HepG2 (cell line): ENCODE data around the gene RANBP3. TPM values are rescaled to one million over a fixed set of nuclear protein-coding genes. Genes with fewer than 3 reads are reported as not detected.
A peak's percentile ranks its signal among the peaks of the same experiment; 100 is the strongest.

Experiments
- DNMT1 ChIP-seq: sonication (generic); formaldehyde crosslinking; IDR thresholded peaks from 2 replicates; pipeline ENCODE4 v1.5.1; 2020; ENCODE audit warnings: mild to moderate bottlenecking, missing genetic modification reagents
- E2F5 ChIP-seq: sonication (generic); formaldehyde crosslinking; conservative IDR thresholded peaks from 2 replicates; pipeline ENCODE4 v1.4.0; 2020; ENCODE audit warnings: missing genetic modification reagents
- POLR2AphosphoS5 ChIP-seq: IDR thresholded peaks from 2 replicates; pipeline ENCODE4 v1.6.1; 2012; ENCODE audit warnings: low read depth, low read length
- TGIF2 ChIP-seq: IDR thresholded peaks from 2 replicates; pipeline ENCODE4 v1.6.1; 2016; ENCODE audit warnings: control low read depth, missing compliant biosample characterization
- ZBTB34 ChIP-seq: sonication (generic); formaldehyde crosslinking; IDR thresholded peaks from 2 replicates; pipeline ENCODE4 v1.8.0; 2022; ENCODE audit warnings: mild to moderate bottlenecking, missing genetic modification reagents
- ZHX1 ChIP-seq: sonication (generic); formaldehyde crosslinking; IDR thresholded peaks from 2 replicates; pipeline ENCODE4 v1.8.1; 2022; ENCODE audit warnings: low read depth, mild to moderate bottlenecking, missing genetic modification reagents
- ZNF383 ChIP-seq: sonication (generic); formaldehyde crosslinking; IDR thresholded peaks from 2 replicates; pipeline ENCODE4 v1.4.0; 2020; ENCODE audit warnings: missing genetic modification reagents, mild to moderate bottlenecking, borderline replicate concordance
- ZNF44 ChIP-seq: sonication (generic); formaldehyde crosslinking; IDR thresholded peaks from 2 replicates; pipeline ENCODE4 v1.5.1; 2020; ENCODE audit warnings: mild to moderate bottlenecking, missing genetic modification reagents
- ZNF513 ChIP-seq: sonication (generic); formaldehyde crosslinking; conservative IDR thresholded peaks from 2 replicates; pipeline ENCODE4 v1.5.0; 2020; ENCODE audit warnings: missing genetic modification reagents
- ZNF556 ChIP-seq: sonication (generic); formaldehyde crosslinking; IDR thresholded peaks from 2 replicates; pipeline ENCODE4 v1.4.0; 2020; ENCODE audit warnings: mild to moderate bottlenecking, missing genetic modification reagents, borderline replicate concordance
- ZNF784 ChIP-seq: sonication (generic); formaldehyde crosslinking; IDR thresholded peaks from 2 replicates; pipeline ENCODE4 v1.5.1; 2020; ENCODE audit warnings: missing genetic modification reagents, mild to moderate bottlenecking, borderline replicate concordance
- polyA plus RNA-seq, 8 experiments: library from polyadenylated mRNA; depleted of rRNA in 3 of 8; stranded (reverse) in 7 of 8; unstranded in 1 of 8; fragments of >200 nt; fragmentation: Illumina TruSeq in 4 of 8; extraction: Trizol in 4 of 8; gene quantifications; 2 replicates each; pipeline versions ENCODE4 v1.2.1 to v1.2.3, GENCODE V29; 2011 to 2016; ENCODE audit warnings: low read depth in 4 of 8, missing spikeins in 1 of 8, mixed read lengths in 1 of 8; ENCODE audit not compliant: insufficient read depth in 1 of 8
- total RNA-seq, 5 experiments: library from RNA; depleted of rRNA; stranded (reverse); fragments of >200 nt; fragmentation: Illumina TruSeq; extraction: Trizol; gene quantifications; 2 replicates each; pipeline ENCODE4 v1.2.3, GENCODE V29; 2016; ENCODE audit warnings: low read depth in 1 of 5
- TF ChIP-seq, protein P1 (sequence below): sonication (generic); formaldehyde crosslinking; IDR thresholded peaks from 2 replicates; pipeline ENCODE4 v1.5.0; 2020; ENCODE audit warnings: mild to moderate bottlenecking, missing genetic modification reagents, borderline replicate concordance

Gene RANBP3
- total and polyA plus RNA-seq, 2 of the 13 experiments (the other 11 are each of a cell fraction or from before 2014, with no cell fraction given) = 39.5 to 149 TPM

DNA sequence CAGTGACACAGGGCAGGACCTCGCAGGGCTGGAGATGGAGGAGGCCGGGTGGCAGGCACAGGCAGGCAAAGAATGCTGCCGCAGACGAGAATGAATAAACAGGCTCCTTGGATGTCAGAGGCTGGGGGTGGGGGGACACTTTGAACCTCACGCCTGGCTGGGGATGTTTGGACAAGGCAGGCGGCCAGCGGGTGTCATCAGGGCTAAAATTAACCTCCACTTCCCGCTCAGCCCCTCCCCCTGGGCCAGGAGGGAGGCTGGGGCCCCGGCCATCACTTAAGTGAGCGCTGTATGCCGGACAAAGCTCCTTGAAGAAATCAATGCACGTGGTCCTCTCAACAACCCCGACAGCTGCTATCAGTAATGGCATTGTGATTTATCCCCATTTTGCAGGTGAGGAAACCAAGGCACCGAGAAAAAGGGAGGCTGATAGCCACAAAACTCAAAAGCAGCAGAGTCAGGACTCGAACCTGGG, 97.3 kb downstream of the RANBP3 start (continued):
- TF ChIP-seq, protein P1, sequence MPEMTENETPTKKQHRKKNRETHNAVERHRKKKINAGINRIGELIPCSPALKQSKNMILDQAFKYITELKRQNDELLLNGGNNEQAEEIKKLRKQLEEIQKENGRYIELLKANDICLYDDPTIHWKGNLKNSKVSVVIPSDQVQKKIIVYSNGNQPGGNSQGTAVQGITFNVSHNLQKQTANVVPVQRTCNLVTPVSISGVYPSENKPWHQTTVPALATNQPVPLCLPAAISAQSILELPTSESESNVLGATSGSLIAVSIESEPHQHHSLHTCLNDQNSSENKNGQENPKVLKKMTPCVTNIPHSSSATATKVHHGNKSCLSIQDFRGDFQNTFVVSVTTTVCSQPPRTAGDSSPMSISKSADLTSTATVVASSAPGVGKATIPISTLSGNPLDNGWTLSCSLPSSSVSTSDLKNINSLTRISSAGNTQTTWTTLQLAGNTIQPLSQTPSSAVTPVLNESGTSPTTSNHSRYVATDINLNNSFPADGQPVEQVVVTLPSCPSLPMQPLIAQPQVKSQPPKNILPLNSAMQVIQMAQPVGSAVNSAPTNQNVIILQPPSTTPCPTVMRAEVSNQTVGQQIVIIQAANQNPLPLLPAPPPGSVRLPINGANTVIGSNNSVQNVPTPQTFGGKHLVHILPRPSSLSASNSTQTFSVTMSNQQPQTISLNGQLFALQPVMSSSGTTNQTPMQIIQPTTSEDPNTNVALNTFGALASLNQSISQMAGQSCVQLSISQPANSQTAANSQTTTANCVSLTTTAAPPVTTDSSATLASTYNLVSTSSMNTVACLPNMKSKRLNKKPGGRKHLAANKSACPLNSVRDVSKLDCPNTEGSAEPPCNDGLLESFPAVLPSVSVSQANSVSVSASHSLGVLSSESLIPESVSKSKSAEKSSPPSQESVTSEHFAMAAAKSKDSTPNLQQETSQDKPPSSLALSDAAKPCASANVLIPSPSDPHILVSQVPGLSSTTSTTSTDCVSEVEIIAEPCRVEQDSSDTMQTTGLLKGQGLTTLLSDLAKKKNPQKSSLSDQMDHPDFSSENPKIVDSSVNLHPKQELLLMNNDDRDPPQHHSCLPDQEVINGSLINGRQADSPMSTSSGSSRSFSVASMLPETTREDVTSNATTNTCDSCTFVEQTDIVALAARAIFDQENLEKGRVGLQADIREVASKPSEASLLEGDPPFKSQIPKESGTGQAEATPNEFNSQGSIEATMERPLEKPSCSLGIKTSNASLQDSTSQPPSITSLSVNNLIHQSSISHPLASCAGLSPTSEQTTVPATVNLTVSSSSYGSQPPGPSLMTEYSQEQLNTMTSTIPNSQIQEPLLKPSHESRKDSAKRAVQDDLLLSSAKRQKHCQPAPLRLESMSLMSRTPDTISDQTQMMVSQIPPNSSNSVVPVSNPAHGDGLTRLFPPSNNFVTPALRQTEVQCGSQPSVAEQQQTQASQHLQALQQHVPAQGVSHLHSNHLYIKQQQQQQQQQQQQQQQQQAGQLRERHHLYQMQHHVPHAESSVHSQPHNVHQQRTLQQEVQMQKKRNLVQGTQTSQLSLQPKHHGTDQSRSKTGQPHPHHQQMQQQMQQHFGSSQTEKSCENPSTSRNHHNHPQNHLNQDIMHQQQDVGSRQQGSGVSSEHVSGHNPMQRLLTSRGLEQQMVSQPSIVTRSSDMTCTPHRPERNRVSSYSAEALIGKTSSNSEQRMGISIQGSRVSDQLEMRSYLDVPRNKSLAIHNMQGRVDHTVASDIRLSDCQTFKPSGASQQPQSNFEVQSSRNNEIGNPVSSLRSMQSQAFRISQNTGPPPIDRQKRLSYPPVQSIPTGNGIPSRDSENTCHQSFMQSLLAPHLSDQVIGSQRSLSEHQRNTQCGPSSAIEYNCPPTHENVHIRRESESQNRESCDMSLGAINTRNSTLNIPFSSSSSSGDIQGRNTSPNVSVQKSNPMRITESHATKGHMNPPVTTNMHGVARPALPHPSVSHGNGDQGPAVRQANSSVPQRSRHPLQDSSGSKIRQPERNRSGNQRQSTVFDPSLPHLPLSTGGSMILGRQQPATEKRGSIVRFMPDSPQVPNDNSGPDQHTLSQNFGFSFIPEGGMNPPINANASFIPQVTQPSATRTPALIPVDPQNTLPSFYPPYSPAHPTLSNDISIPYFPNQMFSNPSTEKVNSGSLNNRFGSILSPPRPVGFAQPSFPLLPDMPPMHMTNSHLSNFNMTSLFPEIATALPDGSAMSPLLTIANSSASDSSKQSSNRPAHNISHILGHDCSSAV = peak; percentile 77; the same call in 1 of the 2 replicates
- TF ChIP-seq DNMT1 (CRISPR knock-in tag) (no peak), ZBTB34 (CRISPR knock-in tag) (no peak), ZNF556 (CRISPR knock-in tag) (no peak), ZNF383 (CRISPR knock-in tag) (no peak), POLR2AphosphoS5 (peak; percentile 18; the same call in 1 of the 2 replicates), ZNF44 (CRISPR knock-in tag) (no peak), E2F5 (CRISPR knock-in tag) (no peak), TGIF2 (peak; percentile 43; the same call in 1 of the 2 replicates), ZNF784 (no peak), ZNF513 (CRISPR knock-in tag) (no peak), ZHX1 (CRISPR knock-in tag) (no peak)
